GM12874 (cell line): ENCODE data around the gene EPHA2.

ENCODE experiments used
- CTCF ChIP-seq: IDR thresholded peaks from 2 replicates; pipeline ENCODE4 v1.5.1; 2011; ENCODE audit warnings: low read depth, mild to moderate bottlenecking, control low read depth, low read length, moderate library complexity; ENCODE audit not compliant: insufficient read depth

Gene EPHA2

GRCh38 chr1:16077406-16078245, 78.2 kb downstream of the EPHA2 start:
- no peak for TF ChIP-seq CTCF

GRCh38 chr1:16076865-16077238, 79.0 kb downstream of the EPHA2 start:
- TF ChIP-seq CTCF: no peak

DNA sequence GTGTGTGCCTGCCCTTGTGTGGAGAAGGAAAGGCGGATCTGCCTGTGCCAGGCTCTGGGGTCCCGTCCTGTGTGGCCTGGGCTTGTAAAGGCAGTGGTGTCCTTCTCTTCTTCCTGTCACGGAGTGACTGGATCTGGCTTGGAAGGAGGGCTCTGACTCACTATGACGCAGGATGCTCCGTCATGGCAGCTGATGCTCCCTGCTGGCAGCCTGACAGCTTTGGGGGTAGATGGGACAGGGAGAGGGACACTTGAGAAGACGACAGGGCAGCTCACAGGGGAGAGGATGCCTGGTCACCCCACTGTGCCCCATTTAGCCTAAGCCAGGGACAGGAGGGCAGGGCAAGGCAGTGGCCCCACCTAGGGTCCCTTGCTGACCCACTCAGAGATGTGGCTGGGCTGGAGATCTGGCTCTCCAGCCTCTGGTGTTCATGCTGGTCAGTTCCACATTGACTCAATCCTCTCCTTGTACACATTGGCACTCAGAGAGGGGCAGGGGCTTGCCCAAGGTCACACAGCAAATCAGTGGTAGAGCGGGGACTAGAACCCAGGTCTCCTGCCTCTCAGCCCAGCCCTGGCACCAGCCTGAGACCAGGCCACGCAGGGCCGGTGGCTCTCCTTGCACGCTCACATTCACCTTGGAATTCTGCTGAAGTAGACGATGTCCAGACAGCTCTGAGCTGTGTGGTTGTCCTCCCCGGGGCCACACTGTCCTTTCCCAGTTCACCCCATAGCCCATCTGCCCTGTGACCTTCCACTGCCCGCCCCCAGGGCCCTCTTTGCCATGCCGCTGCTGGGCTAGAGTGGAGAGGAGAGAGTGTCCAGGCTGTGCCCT, 79.6 kb downstream of the EPHA2 start:
- no peak for TF ChIP-seq CTCF

- no peak for TF ChIP-seq CTCF
Measured at GRCh38 chr1:16075337-16076030, 80.4 kb downstream of the EPHA2 start.
